Breast epithelium (tissue), 4 donors: ENCODE results near the gene REC114. TPM values are rescaled to one million over a fixed set of nuclear protein-coding genes. Genes with fewer than 3 reads are reported as not detected.
"Not testable (repeated sequence)": the region's sequence is repeated elsewhere in the genome, so short reads cannot be mapped to it uniquely, and the experiment has no call there.

Experiments used
- DNase-seq, 2 donors: peaks; one replicate each; pipeline ENCODE4 v3.0.0-alpha.2; 2019; ENCODE audit warnings: low spot score in 2 of 2
- H3K27ac ChIP-seq, 2 donors: fragments of 200-600 bp; sonication (generic) in 1 of 2; one replicate each; pipeline ENCODE4 v1.5.1; 2016 to 2019; ENCODE audit warnings: mild to moderate bottlenecking in 1 of 2
- H3K27me3 ChIP-seq, 2 donors: fragments of 200-600 bp; sonication (generic) in 1 of 2; one replicate each; pipeline versions ENCODE4 v1.5.1 to v1.6.0; 2017 to 2019; ENCODE audit warnings: control low read depth in 1 of 2, mild to moderate bottlenecking in 1 of 2
- H3K36me3 ChIP-seq: fragments of 200-600 bp; one replicate; pipeline ENCODE4 v1.5.1; 2019
- H3K4me1 ChIP-seq, 2 donors: fragments of 200-600 bp; sonication (generic); one replicate each; pipeline ENCODE4 v1.5.1; 2016 to 2019; ENCODE audit warnings: control low read depth in 1 of 2
- H3K4me3 ChIP-seq, 3 donors: fragments of 200-600 bp; sonication (generic); 1 replicate in 2 of 3; 2 replicates in 1 of 3; pipeline ENCODE4 v1.5.1; 2016 to 2019; ENCODE audit warnings: mild to moderate bottlenecking in 3 of 3, moderate library complexity in 2 of 3
- H3K9me3 ChIP-seq, 2 donors: fragments of 200-600 bp; sonication (generic) in 1 of 2; one replicate each; pipeline ENCODE4 v1.5.1; 2016 to 2019; ENCODE audit warnings: control low read depth in 1 of 2
- CTCF ChIP-seq, 3 donors: fragments of 450-650 bp; IDR thresholded peaks; one replicate each; pipeline ENCODE4 v1.5.1; 2016 to 2017; ENCODE audit warnings: antibody characterized with exemption in 3 of 3, mild to moderate bottlenecking in 3 of 3, moderate library complexity in 3 of 3
- POLR2A ChIP-seq: fragments of 450-650 bp; IDR thresholded peaks from one replicate; pipeline ENCODE4 v1.6.1; 2016; ENCODE audit warnings: antibody characterized with exemption, mild to moderate bottlenecking, moderate library complexity
- POLR2AphosphoS5 ChIP-seq, 3 donors: sonication (generic); formaldehyde crosslinking; IDR thresholded peaks; one replicate each; pipeline ENCODE4 v1.6.1; 2017; ENCODE audit warnings: antibody characterized with exemption in 3 of 3
- intact Hi-C: fragments of 100-400 bp; cut with DNase I; formaldehyde crosslinking; loops from one replicate; pipeline ENCODE4 v1.15.1; 2023; ENCODE audit warnings: low total_unique reads
- total RNA-seq, 3 donors: library from RNA; depleted of rRNA; stranded (reverse); fragments of >200 nt; gene quantifications; one replicate each; pipeline ENCODE4 v1.1.0, GENCODE V29; 2016

The REC114 gene
- total RNA-seq, 3 donors from 2014 or later: not detected

GRCh38 chr15:73438651-73439050, 4.3 kb upstream of the REC114 start:
- H3K9me3 ChIP-seq: no peaks in the 10 kb centered on the region
- TF ChIP-seq CTCF (IDR thresholded peaks at IDR 0.05) (no peak), POLR2A (no peak), POLR2AphosphoS5 (IDR thresholded peaks at IDR 0.05) (no peak)
- no peak overlapping the region for H3K27ac ChIP-seq
- intact Hi-C loops: no loop called here
- H3K27me3 ChIP-seq: peaks cover 0 to 14% of the 10 kb centered on the region in 2 donors
- no peak overlapping the region for H3K4me3 ChIP-seq
- no peaks in the 10 kb centered on the region for H3K36me3 ChIP-seq
- no peak for DNase-seq
- no peaks in the 10 kb centered on the region for H3K4me1 ChIP-seq

- intact Hi-C loops: no loop called here
These were observed 2.4 kb upstream of the REC114 start for GRCh38 chr15:73440571-73440970.

GRCh38 chr15:73442421-73442820, 543 bp upstream of the REC114 start:
- no peak for DNase-seq
- intact Hi-C loops: no loop called here
- no peaks in the 10 kb centered on the region for H3K36me3 ChIP-seq
- TF ChIP-seq POLR2AphosphoS5 (IDR thresholded peaks at IDR 0.05): no peak
- TF ChIP-seq POLR2A: no peak
- TF ChIP-seq CTCF (IDR thresholded peaks at IDR 0.05): no peak
- no peak overlapping the region for H3K4me3 ChIP-seq
- H3K27ac ChIP-seq: no peak overlapping the region
- H3K9me3 ChIP-seq: no peaks in the 10 kb centered on the region
- no peaks in the 10 kb centered on the region for H3K4me1 ChIP-seq
- peaks cover 0 to 18% of the 10 kb centered on the region in 2 donors for H3K27me3 ChIP-seq

More at GRCh38 chr15:73440571-73440970, 2.4 kb upstream of the REC114 start:
- peaks cover 0 to 14% of the 10 kb centered on the region in 2 donors for H3K27me3 ChIP-seq
- H3K36me3 ChIP-seq: no peaks in the 10 kb centered on the region
- no peak overlapping the region for H3K4me3 ChIP-seq
- TF ChIP-seq POLR2A (no peak), CTCF (IDR thresholded peaks at IDR 0.05) (no peak), POLR2AphosphoS5 (IDR thresholded peaks at IDR 0.05) (no peak)
- no peak for DNase-seq
- H3K9me3 ChIP-seq: no peaks in the 10 kb centered on the region
- no peak overlapping the region for H3K27ac ChIP-seq
- no peaks in the 10 kb centered on the region for H3K4me1 ChIP-seq

GRCh38 chr15:73447471-73447870, 4.5 kb downstream of the REC114 start:
- H3K4me1 ChIP-seq, H3K27ac ChIP-seq, H3K36me3 ChIP-seq, H3K9me3 ChIP-seq, intact Hi-C loops, DNase-seq, H3K4me3 ChIP-seq, H3K27me3 ChIP-seq: not testable (repeated sequence)

GRCh38 chr15:73448158-73448758, 5.3 kb downstream of the REC114 start:
- H3K4me1 ChIP-seq, H3K9me3 ChIP-seq, H3K27ac ChIP-seq, intact Hi-C loops, DNase-seq, H3K4me3 ChIP-seq, H3K36me3 ChIP-seq, H3K27me3 ChIP-seq: not testable (repeated sequence)

GRCh38 chr15:73449980-73450379, 7.0 kb downstream of the REC114 start:
- intact Hi-C loops, DNase-seq: not testable (repeated sequence)

GRCh38 chr15:73454096-73454495, 11.1 kb downstream of the REC114 start:
- intact Hi-C loops: no loop called here
- DNase-seq: no peak
- Histone ChIP-seq H3K9me3 (no peaks in the 10 kb centered on the region), H3K36me3 (no peaks in the 10 kb centered on the region), H3K27ac (no peak overlapping the region), H3K4me1 (no peaks in the 10 kb centered on the region), H3K4me3 (no peak overlapping the region), H3K27me3 (no peaks in the 10 kb centered on the region)
- TF ChIP-seq POLR2AphosphoS5 (IDR thresholded peaks at IDR 0.05): no peak
- TF ChIP-seq POLR2A: no peak
- TF ChIP-seq CTCF (IDR thresholded peaks at IDR 0.05): no peak

More at GRCh38 chr15:73449980-73450379, 7.0 kb downstream of the REC114 start:
- H3K27me3 ChIP-seq, H3K4me3 ChIP-seq, H3K36me3 ChIP-seq, H3K9me3 ChIP-seq, H3K4me1 ChIP-seq, H3K27ac ChIP-seq: not testable (repeated sequence)
